ENCODE measurements around the gene SMAD3. TPM values are rescaled to one million over a fixed set of nuclear protein-coding genes. Genes with fewer than 3 reads are reported as not detected.

SMAD3 gene
- total RNA-seq, 3 donors from 2014 or later = 22.5 to 44.6 (median 33.4) TPM

GRCh38 chr15:67100801-67101581 lies 35.6 kb downstream of the SMAD3 start:
- peaks cover 5 to 22% of the 10 kb centered on the region in 2 donors for H3K4me1 ChIP-seq
- peak overlapping the region in 1 of 2 donors; percentile 33 for H3K27ac ChIP-seq
- intact Hi-C loops (cut with DNase I; ENCODE audit: low total_unique reads) = no loop called here
- H3K36me3 ChIP-seq = no peaks in the 10 kb centered on the region
- H3K9me3 ChIP-seq = no peaks in the 10 kb centered on the region
- no peaks in the 10 kb centered on the region for H3K27me3 ChIP-seq
- H3K4me3 ChIP-seq = no peak overlapping the region
- no peak for DNase-seq (ENCODE audit: low spot score in 2 of 2)
- TF ChIP-seq POLR2AphosphoS5 (IDR thresholded peaks at IDR 0.05) (no peak), CTCF (IDR thresholded peaks at IDR 0.05) (no peak), POLR2A (IDR thresholded peaks at IDR 0.05) (no peak)

GRCh38 chr15:67101911-67102598 lies 36.7 kb downstream of the SMAD3 start:
- intact Hi-C loops (cut with DNase I; ENCODE audit: low total_unique reads) = no loop called here
- Histone ChIP-seq H3K4me3 (no peak overlapping the region), H3K9me3 (no peaks in the 10 kb centered on the region), H3K4me1 (peaks cover 5 to 31% of the 10 kb centered on the region in 2 donors), H3K27me3 (no peaks in the 10 kb centered on the region), H3K36me3 (no peaks in the 10 kb centered on the region), H3K27ac (peak overlapping the region; percentile 4 to 33)
- no peak for DNase-seq (ENCODE audit: low spot score in 2 of 2)
- TF ChIP-seq CTCF (IDR thresholded peaks at IDR 0.05) (no peak), POLR2AphosphoS5 (IDR thresholded peaks at IDR 0.05) (no peak), POLR2A (IDR thresholded peaks at IDR 0.05) (no peak)

- Histone ChIP-seq H3K4me1 (peaks cover 10 to 35% of the 10 kb centered on the region in 2 donors), H3K27me3 (no peaks in the 10 kb centered on the region), H3K9me3 (no peaks in the 10 kb centered on the region), H3K36me3 (no peaks in the 10 kb centered on the region), H3K4me3 (no peak overlapping the region), H3K27ac (peak overlapping the region in 1 of 2 donors; percentile 23)
- intact Hi-C loops (cut with DNase I; ENCODE audit: low total_unique reads) = no loop called here
- TF ChIP-seq POLR2A (IDR thresholded peaks at IDR 0.05) = no peak
- TF ChIP-seq POLR2AphosphoS5 (IDR thresholded peaks at IDR 0.05) = no peak
- TF ChIP-seq CTCF (IDR thresholded peaks at IDR 0.05) = no peak
- DNase-seq (ENCODE audit: low spot score in 2 of 2) = no peak
These were observed 37.2 kb downstream of the SMAD3 start for GRCh38 chr15:67102599-67102929.

- H3K4me3 ChIP-seq = no peak overlapping the region
- H3K36me3 ChIP-seq = no peaks in the 10 kb centered on the region
- no peak for TF ChIP-seq CTCF (IDR thresholded peaks at IDR 0.05)
- TF ChIP-seq POLR2AphosphoS5 (IDR thresholded peaks at IDR 0.05) = no peak
- no peak for TF ChIP-seq POLR2A (IDR thresholded peaks at IDR 0.05)
- DNase-seq (ENCODE audit: low spot score in 2 of 2) = no peak
- intact Hi-C loops (cut with DNase I; ENCODE audit: low total_unique reads) = no loop called here
- H3K27me3 ChIP-seq = no peaks in the 10 kb centered on the region
- H3K27ac ChIP-seq = peak overlapping the region; percentile 17 to 93
- H3K4me1 ChIP-seq = peaks cover 12 to 35% of the 10 kb centered on the region in 2 donors
- H3K9me3 ChIP-seq = no peaks in the 10 kb centered on the region
These were observed 37.6 kb downstream of the SMAD3 start for GRCh38 chr15:67103021-67103420.

GRCh38 chr15:67103432-67103831 lies 38.0 kb downstream of the SMAD3 start:
- intact Hi-C loops (cut with DNase I; ENCODE audit: low total_unique reads) = no loop called here
- H3K27ac ChIP-seq = peak overlapping the region; percentile 17 to 93
- H3K4me3 ChIP-seq = no peak overlapping the region
- H3K9me3 ChIP-seq = no peaks in the 10 kb centered on the region
- no peaks in the 10 kb centered on the region for H3K27me3 ChIP-seq
- peaks cover 12 to 35% of the 10 kb centered on the region in 2 donors for H3K4me1 ChIP-seq
- no peak for DNase-seq (ENCODE audit: low spot score in 2 of 2)
- no peaks in the 10 kb centered on the region for H3K36me3 ChIP-seq
- TF ChIP-seq POLR2AphosphoS5 (IDR thresholded peaks at IDR 0.05) = no peak
- TF ChIP-seq CTCF (IDR thresholded peaks at IDR 0.05) = no peak
- no peak for TF ChIP-seq POLR2A (IDR thresholded peaks at IDR 0.05)
